MM.1S (cell line): ENCODE data around the gene GPR83.

Experiments
- EZH2 ChIP-seq: fragments of 300-600 bp; sonication (generic); optimal IDR thresholded peaks from 2 replicates; pipeline ENCODE3; 2017; ENCODE audit warnings: low read depth, mild to moderate bottlenecking, antibody characterized with exemption, low read length, mixed read lengths
- TF ChIP-seq, protein P1 (sequence below): fragments of 300-600 bp; sonication (generic); IDR thresholded peaks from 2 replicates; pipeline ENCODE4 v1.5.1; 2016; ENCODE audit warnings: antibody characterized with exemption, low read length, mixed read lengths

DNA sequence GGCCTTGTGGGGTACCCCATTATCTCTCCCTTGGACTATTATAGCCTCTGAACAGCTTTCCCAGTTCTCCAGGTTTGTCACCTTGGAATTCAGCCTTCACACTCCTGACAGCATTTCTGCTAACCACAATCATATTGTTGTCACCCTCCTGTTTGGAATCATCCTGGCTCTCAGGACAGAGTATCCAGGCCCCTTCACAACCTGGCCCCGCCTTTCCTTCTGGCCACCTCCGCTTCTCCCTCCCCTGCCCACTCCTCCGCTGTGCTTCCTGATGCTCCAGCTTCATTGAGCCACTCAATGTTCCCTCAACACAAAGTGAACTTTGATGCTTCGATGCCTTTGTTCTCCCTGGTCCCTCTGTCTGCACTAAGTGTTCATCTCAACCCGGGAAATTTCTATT, 3.1 kb downstream of the GPR83 start:
- TF ChIP-seq, protein P1, sequence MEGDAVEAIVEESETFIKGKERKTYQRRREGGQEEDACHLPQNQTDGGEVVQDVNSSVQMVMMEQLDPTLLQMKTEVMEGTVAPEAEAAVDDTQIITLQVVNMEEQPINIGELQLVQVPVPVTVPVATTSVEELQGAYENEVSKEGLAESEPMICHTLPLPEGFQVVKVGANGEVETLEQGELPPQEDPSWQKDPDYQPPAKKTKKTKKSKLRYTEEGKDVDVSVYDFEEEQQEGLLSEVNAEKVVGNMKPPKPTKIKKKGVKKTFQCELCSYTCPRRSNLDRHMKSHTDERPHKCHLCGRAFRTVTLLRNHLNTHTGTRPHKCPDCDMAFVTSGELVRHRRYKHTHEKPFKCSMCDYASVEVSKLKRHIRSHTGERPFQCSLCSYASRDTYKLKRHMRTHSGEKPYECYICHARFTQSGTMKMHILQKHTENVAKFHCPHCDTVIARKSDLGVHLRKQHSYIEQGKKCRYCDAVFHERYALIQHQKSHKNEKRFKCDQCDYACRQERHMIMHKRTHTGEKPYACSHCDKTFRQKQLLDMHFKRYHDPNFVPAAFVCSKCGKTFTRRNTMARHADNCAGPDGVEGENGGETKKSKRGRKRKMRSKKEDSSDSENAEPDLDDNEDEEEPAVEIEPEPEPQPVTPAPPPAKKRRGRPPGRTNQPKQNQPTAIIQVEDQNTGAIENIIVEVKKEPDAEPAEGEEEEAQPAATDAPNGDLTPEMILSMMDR = no peak
- no peak for TF ChIP-seq EZH2
